NT2/D1 (cell line): ENCODE results near the gene GNPTG.

Experiments
- YY1 ChIP-seq: IDR thresholded peaks from 2 replicates; pipeline ENCODE4 v1.6.1; 2011; ENCODE audit not compliant: insufficient read length, insufficient read depth
- ZNF274 ChIP-seq: IDR thresholded peaks from 2 replicates; pipeline ENCODE4 v1.6.1; 2011; ENCODE audit warnings: mild to moderate bottlenecking, low read depth, low read length

DNA sequence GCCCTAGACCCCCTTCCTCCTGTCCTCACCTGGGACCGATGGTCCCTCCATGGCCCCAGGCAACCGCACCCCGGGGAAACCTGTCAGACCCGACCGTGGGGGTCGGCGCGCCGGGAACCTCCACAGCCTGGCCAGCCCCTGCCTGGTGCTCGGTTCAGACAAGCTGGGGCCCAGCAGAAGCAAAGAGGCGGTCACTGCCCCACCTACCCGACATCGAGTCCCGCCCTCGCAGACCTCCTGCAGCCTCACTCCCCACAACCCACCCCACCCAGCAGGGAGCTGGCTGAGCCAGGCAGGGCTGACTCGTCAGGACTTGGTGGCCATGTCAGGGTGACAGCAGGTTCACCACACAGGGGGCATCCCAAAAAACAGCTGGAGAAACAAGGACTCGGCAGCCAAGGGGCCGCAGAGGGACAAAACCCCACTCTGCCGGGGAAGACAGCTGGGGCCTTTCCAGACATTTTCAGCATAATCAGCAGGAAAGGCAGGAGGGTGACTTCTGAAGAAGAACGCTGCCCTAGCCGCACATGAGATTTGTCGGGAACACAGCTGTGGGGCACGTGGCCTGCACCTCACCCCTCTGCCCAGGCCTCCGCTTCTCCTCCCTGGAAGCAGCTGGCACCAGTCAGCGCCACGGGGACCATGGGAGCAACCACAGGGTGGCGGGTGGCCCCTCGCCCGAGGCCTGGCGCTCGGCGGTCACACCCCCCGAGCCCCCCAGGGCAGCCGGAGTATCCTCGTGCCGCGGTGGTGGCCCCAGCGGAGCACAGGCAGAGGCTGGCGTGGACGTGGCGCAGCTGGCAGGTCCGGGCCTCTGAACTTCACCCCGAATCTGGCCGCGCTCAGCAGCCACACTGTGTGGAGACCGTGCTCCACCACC is 22.9 kb downstream of the GNPTG start:
- no peak for TF ChIP-seq YY1
- no peak for TF ChIP-seq ZNF274
